Middle frontal gyrus (tissue), 1 donor: Measurements from ENCODE around the gene SPRYD3.

Experiments
- DNase-seq: peaks from one replicate; pipeline ENCODE4 v3.0.0-alpha.2; 2015; ENCODE audit warnings: low spot score; ENCODE audit errors: extremely low spot score

The SPRYD3 gene

GRCh38 chr12:53063708-53064612 is 15.2 kb downstream of the SPRYD3 start:
- DNase-seq, result no peak

DNA sequence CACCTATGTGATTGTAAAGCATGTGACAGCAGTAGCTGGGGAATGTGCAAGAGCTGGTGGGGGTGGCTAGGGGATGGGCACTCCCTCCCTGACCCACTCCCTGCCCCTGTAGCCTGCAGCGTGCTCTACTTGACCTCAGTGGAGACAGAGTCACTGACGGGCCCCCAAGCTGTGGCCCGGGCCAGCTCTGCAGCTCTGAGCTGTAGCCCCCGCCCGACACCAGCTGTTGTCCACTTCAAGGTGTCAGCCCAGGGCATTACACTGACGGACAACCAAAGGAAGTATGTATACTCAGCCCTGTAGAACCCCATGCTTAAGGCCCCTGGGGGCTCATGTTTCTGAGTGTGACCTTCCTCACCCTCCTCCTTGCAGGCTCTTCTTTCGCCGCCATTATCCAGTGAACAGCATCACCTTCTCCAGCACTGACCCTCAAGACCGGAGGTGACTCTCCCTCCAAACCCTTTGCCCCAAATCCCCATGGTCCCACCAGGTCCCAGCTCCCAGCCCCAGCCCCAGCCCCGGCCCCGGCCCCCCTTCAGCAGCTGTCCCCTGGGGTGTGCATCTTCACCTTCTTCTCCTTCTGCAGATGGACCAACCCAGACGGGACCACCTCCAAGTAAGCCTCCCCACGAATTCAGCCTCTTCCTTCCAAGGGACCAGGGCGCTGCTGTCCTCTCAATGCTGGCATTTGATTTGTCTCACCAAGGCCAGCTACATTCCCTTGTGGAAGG is 16.0 kb downstream of the SPRYD3 start:
- DNase-seq, result no peak

GRCh38 chr12:53062011-53062961 is 16.9 kb downstream of the SPRYD3 start:
- DNase-seq, result no peak

DNA sequence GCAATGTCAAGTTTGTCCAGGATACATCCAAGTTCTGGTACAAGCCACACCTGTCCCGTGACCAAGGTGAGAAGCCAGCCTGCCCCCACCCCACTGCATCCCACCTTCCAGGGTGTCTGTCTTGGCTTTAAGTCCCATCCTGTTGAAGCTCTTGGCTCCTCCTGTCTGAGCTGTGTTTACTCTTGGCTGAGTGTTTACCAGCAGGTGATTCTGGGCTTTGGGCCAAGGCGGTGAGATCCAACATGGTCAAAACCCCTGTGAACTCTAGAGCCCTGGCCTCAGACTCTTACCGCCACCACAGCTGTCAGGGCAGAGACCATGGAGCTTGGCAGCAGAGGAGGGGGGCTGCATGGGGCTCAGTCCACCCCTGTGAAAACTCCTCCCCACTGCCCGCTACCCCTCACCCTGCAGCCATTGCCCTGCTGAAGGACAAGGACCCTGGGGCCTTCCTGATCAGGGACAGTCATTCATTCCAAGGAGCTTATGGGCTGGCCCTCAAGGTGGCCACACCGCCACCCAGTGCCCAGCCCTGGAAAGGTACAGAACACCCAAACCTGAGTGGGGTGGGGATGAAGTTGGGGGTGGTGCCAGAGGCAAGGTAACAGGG is 17.7 kb downstream of the SPRYD3 start:
- no peak for DNase-seq

DNA sequence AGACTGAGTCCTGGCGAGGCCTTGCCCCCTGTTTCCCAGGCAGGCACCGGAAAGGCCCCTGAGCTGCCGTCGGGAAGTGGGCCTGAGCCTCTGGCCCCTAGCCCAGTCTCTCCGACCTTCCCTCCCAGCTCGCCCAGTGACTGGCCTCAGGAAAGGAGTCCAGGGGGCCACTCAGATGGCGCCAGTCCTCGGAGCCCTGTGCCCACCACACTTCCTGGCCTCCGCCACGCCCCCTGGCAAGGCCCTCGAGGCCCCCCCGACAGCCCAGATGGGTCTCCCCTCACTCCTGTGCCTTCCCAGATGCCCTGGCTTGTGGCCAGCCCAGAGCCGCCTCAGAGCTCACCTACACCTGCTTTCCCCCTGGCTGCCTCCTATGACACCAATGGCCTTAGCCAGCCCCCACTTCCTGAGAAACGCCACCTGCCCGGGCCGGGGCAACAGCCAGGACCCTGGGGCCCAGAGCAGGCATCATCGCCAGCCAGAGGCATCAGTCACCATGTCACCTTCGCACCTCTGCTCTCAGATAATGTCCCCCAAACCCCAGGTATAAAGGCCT is 18.4 kb downstream of the SPRYD3 start:
- no peak for DNase-seq

- DNase-seq, result no peak
Observed at GRCh38 chr12:53060064-53060720, 19.0 kb downstream of the SPRYD3 start.

DNA sequence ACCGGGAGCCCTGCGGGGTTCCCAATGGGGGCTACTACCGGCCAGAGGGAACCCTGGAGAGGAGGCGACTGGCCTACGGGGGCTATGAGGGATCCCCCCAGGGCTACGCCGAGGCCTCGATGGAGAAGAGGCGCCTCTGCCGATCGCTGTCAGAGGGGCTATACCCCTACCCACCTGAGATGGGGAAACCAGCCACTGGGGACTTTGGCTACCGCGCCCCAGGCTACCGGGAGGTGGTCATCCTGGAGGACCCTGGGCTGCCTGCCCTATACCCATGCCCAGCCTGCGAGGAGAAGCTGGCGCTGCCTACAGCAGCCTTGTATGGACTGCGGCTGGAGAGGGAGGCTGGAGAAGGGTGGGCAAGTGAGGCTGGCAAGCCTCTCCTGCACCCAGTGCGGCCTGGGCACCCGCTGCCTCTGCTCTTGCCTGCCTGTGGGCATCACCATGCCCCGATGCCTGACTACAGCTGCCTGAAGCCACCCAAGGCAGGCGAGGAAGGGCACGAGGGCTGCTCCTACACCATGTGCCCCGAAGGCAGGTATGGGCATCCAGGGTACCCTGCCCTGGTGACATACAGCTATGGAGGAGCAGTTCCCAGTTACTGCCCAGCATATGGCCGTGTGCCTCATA is 19.6 kb downstream of the SPRYD3 start:
- DNase-seq, result no peak

- DNase-seq, result no peak
Observed at GRCh38 chr12:53058674-53059433, 20.3 kb downstream of the SPRYD3 start.

DNA sequence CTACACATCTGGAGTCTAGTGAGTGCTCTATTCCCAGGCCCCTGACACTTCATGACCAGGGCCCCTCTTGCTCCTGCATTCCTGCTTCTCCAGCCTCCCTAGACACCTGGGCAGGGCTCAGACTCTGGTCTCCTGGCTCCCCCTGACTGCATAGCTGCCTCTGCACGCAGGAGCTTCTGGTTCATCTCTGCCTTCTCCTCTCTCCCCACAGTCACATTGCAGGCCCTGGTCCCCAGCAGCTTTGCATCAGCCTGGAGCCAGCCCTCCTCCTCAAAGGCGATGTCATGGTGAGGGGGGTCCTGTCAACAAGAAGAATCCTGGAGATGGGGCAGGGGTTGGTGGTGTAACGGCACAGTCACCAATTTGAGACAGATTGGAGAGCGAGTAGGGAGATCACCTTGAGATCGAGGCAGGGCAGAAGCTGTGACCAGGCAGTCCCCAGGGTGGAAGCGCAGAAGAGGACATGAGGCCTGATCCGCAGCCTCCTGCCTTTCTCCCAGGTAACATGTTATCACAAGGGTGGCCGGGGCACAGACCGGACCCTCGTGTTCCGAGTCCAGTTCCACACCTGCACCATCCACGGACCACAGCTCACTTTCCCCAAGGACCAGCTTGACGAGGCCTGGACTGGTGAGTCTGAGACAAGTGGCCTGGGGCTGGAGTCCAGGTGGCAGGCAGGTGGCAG is 21.2 kb downstream of the SPRYD3 start:
- DNase-seq, result no peak

- DNase-seq, result no peak
Observed at GRCh38 chr12:53056901-53057300, 22.3 kb downstream of the SPRYD3 start.

GRCh38 chr12:53056296-53056695 is 22.9 kb downstream of the SPRYD3 start:
- no peak for DNase-seq

- DNase-seq, result no peak
Observed at GRCh38 chr12:53055471-53056266, 23.5 kb downstream of the SPRYD3 start.

DNA sequence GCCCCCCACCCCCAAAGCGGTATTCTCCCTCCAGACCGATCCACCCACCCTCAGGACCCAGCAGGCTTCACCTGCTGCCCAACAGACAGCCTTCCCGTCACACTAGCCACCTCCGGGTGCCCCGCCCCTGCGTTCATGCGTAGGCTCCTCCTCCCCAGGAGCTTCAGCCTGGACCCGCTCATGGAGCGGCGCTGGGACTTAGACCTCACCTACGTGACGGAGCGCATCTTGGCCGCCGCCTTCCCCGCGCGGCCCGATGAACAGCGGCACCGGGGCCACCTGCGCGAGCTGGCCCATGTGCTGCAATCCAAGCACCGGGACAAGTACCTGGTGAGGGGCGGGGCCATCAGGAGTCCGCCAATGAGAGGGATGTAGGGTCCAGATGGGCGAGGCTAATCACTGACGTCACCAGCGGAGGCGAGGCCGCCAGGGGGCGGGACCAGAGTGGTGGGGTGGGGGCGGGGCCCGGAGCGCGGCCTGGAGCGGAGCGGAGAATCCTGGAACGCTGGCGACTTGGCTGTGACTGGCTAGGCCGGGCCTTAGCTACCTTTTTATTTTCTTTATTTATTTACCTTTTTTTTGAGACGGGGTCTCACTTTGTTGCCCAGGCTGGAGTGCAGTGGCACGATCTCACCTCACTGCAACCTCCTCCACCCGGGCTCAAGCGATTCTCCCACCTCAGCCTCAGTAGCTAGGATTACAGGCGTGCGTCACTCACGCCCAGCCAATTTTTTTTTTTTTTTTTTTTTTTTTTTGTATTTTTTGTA is 24.9 kb downstream of the SPRYD3 start:
- peak; percentile 88 for DNase-seq

GRCh38 chr12:53053218-53054111 is 25.7 kb downstream of the SPRYD3 start:
- DNase-seq, result no peak

DNA sequence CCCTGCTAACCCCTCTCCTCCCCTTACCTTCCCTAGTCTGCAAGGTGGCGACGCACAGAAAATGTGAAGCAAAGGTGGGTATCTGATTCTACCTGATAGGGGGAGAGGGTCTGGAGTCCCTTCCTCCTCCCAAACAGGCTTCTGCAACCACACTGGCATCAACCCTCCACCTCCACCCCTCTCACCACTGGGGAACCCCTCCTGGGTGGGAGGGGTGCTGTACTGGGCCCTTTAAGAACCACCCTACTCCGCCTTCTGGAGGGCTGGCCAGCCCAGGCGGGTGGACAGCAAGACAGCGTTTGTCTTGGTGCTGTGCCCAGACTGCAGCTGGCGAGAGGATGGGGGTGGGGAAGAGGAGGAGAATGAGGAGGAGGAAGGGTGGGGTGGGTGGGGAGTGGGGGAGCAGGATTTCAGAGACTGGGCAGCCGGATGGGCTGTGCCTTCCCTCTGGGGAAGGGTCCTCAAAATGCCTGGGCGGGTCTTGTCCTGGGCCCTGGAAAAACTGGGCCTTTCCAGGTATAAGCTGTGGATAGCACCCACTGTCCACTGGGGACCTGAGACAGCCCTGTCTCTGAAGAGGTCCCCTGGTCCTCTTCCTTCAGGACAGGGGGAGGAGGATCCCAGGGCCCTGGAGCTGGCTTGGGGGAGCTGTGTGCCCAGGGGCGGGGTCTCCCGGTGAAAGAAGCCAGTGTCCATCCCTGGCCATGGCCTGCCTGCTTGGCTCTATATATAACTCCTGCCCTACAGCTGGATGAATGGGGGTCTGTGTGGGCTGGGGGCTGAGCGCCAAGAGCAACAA is 26.6 kb downstream of the SPRYD3 start:
- peak; percentile 73 for DNase-seq
